Measurements from ENCODE around the gene IZUMO1. TPM values are rescaled to one million over a fixed set of nuclear protein-coding genes. Genes with fewer than 3 reads are reported as not detected.

Gene IZUMO1
- total and polyA plus RNA-seq, 9 of the 15 experiments (the other 6 are each of a cell fraction or from before 2014, with no cell fraction given): 0.14 to 2.1 (median 0.73) TPM

DNA sequence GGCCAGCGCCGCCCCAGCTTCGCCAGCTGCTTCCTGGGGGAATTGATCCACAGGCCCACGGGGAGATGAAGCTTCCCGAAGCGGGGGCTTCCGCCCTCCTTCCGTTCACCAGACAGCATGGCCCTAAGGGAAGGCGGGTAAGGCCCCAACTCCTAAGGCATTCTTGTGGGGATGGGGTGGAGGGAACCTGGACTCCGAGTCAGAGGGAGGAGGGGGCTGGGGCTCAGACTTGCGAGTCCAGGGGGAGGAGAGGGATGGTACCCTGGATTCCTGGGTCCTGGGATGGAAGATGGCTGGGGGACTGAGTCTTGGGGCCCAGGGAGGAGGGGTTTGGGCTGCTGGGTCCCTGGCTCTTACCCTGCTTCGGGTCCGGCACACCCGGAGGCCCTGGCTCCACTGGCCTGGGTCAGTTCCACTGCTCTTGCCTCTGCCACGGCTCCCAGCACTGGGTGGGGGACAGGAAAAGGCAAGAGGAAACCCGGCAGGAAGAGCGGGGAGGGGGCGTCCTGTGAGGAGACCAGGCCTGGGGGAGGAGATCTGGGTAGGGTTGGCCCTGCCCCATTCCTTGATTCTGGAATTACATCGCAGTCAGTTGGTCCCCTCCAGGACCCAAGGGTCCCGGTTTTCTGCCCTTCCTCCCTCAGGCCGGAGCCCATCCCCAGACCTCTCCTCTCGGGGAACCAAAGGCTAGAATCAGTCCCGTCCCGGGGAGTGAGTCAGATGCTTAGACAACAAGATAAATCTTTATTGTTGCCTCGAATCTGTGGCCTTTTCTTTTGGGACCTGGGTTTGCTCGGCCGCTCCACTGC is 6.3 kb downstream of the IZUMO1 start, which contains the start of gene RASIP1 (continued):
- TF ChIP-seq, protein P1, sequence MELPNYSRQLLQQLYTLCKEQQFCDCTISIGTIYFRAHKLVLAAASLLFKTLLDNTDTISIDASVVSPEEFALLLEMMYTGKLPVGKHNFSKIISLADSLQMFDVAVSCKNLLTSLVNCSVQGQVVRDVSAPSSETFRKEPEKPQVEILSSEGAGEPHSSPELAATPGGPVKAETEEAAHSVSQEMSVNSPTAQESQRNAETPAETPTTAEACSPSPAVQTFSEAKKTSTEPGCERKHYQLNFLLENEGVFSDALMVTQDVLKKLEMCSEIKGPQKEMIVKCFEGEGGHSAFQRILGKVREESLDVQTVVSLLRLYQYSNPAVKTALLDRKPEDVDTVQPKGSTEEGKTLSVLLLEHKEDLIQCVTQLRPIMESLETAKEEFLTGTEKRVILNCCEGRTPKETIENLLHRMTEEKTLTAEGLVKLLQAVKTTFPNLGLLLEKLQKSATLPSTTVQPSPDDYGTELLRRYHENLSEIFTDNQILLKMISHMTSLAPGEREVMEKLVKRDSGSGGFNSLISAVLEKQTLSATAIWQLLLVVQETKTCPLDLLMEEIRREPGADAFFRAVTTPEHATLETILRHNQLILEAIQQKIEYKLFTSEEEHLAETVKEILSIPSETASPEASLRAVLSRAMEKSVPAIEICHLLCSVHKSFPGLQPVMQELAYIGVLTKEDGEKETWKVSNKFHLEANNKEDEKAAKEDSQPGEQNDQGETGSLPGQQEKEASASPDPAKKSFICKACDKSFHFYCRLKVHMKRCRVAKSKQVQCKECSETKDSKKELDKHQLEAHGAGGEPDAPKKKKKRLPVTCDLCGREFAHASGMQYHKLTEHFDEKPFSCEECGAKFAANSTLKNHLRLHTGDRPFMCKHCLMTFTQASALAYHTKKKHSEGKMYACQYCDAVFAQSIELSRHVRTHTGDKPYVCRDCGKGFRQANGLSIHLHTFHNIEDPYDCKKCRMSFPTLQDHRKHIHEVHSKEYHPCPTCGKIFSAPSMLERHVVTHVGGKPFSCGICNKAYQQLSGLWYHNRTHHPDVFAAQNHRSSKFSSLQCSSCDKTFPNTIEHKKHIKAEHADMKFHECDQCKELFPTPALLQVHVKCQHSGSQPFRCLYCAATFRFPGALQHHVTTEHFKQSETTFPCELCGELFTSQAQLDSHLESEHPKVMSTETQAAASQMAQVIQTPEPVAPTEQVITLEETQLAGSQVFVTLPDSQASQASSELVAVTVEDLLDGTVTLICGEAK (IDR thresholded peaks at IDR 0.05): peak; percentile 96
- TF ChIP-seq, protein P1 (CRISPR knock-in tag; IDR thresholded peaks at IDR 0.05): peak; percentile 76; the same call in 1 of the 2 replicates
- TF ChIP-seq PTRF (tag; IDR thresholded peaks at IDR 0.05) (no peak), GTF2A2 (tag; IDR thresholded peaks at IDR 0.05) (no peak), RCOR1 (IDR thresholded peaks at IDR 0.05; ENCODE audit: borderline replicate concordance in 1 of 2, low read depth in 2 of 2, low read length in 2 of 2) (peak in 1 of 2 experiments; percentile 40; a peak in 1 of 4 replicates), FOXP1 (CRISPR knock-in tag; IDR thresholded peaks at IDR 0.05) (no peak), ELF4 (CRISPR knock-in tag; IDR thresholded peaks at IDR 0.05) (no peak), HNRNPUL1 (IDR thresholded peaks at IDR 0.05; ENCODE audit: low read length) (no peak), TFAM (CRISPR knock-in tag; conservative IDR thresholded peaks at IDR 0.05) (no peak), ATF3 (IDR thresholded peaks at IDR 0.05) (peak; percentile 61), ATF3 (CRISPR knock-in tag; conservative IDR thresholded peaks at IDR 0.05) (no peak)
